GM23338 (cell line): Measurements from ENCODE around the gene WDR73.

ENCODE experiments used
- EZH2 ChIP-seq: fragments of 200-600 bp; sonication (generic); IDR thresholded peaks from one replicate; pipeline ENCODE4 v1.8.0; 2017; ENCODE audit warnings: antibody characterized with exemption, mild to moderate bottlenecking, low read depth; ENCODE audit not compliant: unreplicated experiment
- TF ChIP-seq, protein P1 (sequence below), 2 experiments: fragments of 200-600 bp in 1 of 2; sonication (generic) in 1 of 2; conservative IDR thresholded peaks; 2 replicates each; pipeline versions ENCODE4 v1.5.1 to v1.6.1; 2016 to 2017; ENCODE audit warnings: antibody characterized with exemption in 2 of 2, low read depth in 2 of 2, mild to moderate bottlenecking in 2 of 2, moderate library complexity in 1 of 2

DNA sequence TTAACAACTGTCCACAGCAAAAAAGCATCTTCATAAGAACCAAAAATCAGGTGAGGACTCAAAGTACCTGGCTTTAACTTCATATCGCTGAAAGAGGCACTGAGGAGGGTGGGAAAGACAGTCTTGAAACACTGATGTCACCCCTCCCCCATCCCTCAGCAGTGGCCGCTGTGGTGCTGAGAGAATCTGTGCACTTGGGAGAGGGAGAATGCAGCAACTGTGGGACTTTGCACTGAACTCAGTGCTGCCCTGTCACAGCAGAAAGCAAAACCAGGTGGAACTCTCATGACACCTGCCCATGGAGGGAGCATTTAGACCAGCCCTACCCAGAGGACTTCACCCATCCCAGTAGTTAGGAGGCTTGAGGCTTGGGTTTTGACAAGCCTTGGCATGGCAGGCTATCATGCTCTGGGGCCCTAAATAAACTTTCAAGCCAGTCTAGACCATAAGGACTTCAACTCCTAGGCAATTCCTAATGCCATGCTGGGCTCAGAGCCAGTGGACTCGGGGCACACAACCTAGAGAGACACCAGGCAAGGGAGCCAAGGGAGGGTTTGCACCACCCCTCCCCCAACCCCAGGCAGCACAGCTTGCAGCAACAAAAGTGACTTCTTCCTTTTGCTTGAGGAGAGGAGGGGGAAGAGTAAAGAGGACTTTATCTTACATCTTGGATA is 59.3 kb downstream of the WDR73 start:
- TF ChIP-seq, protein P1, sequence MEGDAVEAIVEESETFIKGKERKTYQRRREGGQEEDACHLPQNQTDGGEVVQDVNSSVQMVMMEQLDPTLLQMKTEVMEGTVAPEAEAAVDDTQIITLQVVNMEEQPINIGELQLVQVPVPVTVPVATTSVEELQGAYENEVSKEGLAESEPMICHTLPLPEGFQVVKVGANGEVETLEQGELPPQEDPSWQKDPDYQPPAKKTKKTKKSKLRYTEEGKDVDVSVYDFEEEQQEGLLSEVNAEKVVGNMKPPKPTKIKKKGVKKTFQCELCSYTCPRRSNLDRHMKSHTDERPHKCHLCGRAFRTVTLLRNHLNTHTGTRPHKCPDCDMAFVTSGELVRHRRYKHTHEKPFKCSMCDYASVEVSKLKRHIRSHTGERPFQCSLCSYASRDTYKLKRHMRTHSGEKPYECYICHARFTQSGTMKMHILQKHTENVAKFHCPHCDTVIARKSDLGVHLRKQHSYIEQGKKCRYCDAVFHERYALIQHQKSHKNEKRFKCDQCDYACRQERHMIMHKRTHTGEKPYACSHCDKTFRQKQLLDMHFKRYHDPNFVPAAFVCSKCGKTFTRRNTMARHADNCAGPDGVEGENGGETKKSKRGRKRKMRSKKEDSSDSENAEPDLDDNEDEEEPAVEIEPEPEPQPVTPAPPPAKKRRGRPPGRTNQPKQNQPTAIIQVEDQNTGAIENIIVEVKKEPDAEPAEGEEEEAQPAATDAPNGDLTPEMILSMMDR (conservative IDR thresholded peaks at IDR 0.05; ENCODE audit: low read depth in 2 of 2): no peak
- TF ChIP-seq EZH2: no peak
